OCI-LY1 (cell line): Measurements from ENCODE around the gene LRP2.

Experiments used
- CTCF ChIP-seq: fragments of 200-600 bp; sonication (generic), shearing (Covaris generic); IDR thresholded peaks from 2 replicates; pipeline ENCODE4 v1.5.1; 2017; ENCODE audit warnings: mild to moderate bottlenecking, antibody characterized with exemption, low read length, moderate library complexity, mixed read lengths
- EZH2 ChIP-seq: fragments of 200-600 bp; sonication (generic), shearing (Covaris generic); IDR thresholded peaks from 2 replicates; pipeline ENCODE4 v1.8.0; 2017; ENCODE audit warnings: borderline replicate concordance, mixed run types, mild to moderate bottlenecking, antibody characterized with exemption, low read length, moderate library complexity, mixed read lengths

- TF ChIP-seq CTCF (no peak), EZH2 (no peak)
Measured at GRCh38 chr2:169260846-169261642, 101.3 kb downstream of the LRP2 start.
